HG02981 (cell line): ENCODE measurements around the gene LEFTY1.
A peak's percentile ranks its signal among the peaks of the same experiment; 100 is the strongest.
"Not testable (repeated sequence)": the region's sequence is repeated elsewhere in the genome, so short reads cannot be mapped to it uniquely, and the experiment has no call there.

Experiments used
- ATAC-seq: cut with Tn5 transposase; IDR thresholded peaks from one replicate; pipeline ENCODE4 v1.9.1; 2021; ENCODE audit warnings: mild to moderate bottlenecking, moderate library complexity; ENCODE audit not compliant: unreplicated experiment

The LEFTY1 gene

DNA sequence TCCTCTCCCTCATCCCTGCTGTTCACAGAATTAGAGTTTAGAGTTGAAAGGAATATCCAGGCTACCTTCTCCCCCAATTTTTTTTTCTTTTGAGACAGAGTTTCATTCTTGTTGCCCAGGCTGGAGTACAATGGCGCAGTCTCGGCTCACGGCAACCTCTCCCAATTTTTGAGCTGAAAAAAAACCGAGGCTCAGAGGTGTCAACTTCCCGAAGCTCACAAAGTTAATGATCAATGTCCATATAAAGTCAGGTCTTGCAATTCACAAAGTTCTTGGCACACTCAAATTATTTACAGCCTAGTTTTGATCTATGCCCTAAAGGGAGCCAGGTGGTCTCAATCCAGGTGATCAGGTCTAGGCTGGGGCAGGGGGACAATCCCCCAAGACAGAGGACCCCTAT, 797 bp upstream of the LEFTY1 start:
- no peak for ATAC-seq

GRCh38 chr1:225888289-225888897, 553 bp downstream of the LEFTY1 start:
- no peak for ATAC-seq

DNA sequence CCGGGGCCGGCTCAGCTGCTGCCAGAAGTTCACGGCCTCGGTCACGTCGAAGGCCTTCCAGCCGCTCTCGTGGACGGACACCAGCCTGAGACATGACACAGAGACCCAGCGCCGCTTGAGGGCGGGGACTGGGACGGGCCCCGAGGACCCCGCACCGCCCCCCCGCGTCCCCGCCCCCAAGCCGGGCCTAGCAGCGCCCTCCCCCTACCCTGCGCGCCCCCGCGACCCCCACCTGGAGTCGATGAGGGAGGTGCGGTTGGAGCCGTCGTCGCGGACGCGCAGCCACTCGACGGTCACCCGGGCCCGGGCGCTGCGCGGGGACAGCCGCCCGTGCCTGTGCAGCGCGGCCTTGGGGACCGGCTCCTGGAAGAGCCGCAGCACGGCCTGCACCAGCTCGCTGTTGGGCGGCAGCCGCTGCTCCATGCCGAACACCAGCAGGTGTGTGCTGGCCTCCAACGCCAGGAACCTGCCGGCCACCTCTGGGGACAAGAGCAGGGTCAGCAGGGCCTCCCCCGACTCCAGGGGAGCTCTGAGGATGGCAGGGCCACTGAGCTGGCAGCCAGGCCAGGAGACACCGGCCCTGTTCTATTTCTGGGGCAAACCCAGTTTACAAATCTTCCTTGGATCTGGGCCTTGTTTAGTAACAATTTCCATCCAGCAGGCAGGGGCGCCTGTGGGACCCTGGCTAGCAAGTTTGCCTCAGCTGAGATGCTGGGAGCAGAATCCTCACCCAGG, 1.2 kb downstream of the LEFTY1 start:
- not testable (repeated sequence) for ATAC-seq

DNA sequence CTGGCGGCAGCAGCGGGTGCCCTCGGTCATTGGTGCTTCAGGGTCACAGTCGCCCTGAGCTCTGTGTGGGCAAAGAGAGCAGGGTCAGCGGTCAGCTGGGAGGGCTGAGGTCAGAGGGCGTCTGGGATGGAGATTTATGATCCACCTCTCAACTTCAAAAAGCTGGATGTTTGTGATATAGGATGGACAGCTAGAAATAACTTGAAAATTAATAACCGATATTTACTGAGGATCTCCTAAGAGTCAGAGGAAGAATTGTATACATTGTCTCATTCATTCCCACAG, 2.0 kb downstream of the LEFTY1 start:
- ATAC-seq, result no peak

- no peak for ATAC-seq
These were observed 2.6 kb downstream of the LEFTY1 start for GRCh38 chr1:225886159-225887029.

DNA sequence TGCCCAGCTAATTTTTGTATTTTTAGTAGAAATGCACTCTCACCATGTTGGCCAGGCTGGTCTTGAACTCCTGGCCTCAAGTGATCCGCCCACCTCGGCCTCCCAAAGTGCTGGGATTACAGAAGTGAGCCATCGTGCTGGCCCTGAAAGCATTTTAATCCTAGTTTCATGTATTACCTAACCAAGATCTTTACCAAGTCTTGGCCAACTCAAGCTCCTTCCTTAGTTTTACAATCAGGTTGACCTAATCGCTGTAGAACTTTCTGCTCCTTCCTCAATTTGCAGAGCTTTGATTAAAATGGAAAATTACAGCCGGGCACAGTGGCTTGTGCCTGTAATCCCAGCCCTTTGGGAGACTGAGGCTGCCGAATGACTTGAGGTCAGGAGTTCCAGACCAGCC, 3.6 kb downstream of the LEFTY1 start:
- ATAC-seq, result no peak

GRCh38 chr1:225883616-225884265, 5.2 kb downstream of the LEFTY1 start:
- no peak for ATAC-seq

GRCh38 chr1:225882694-225883615, 6.0 kb downstream of the LEFTY1 start:
- ATAC-seq, result peak; percentile 25

- peak; percentile 51 for ATAC-seq
These were observed 6.8 kb downstream of the LEFTY1 start, which contains the start of gene TMEM63A for GRCh38 chr1:225881959-225882693. Gene TMEM63A (minus strand): TSS chr1:225882380. CDS start chr1:225877580, 4,800 bp downstream.

GRCh38 chr1:225881081-225881958, 7.6 kb downstream of the LEFTY1 start:
- ATAC-seq, result no peak

- ATAC-seq, result no peak
These were observed 8.3 kb downstream of the LEFTY1 start for GRCh38 chr1:225880636-225881035.

DNA sequence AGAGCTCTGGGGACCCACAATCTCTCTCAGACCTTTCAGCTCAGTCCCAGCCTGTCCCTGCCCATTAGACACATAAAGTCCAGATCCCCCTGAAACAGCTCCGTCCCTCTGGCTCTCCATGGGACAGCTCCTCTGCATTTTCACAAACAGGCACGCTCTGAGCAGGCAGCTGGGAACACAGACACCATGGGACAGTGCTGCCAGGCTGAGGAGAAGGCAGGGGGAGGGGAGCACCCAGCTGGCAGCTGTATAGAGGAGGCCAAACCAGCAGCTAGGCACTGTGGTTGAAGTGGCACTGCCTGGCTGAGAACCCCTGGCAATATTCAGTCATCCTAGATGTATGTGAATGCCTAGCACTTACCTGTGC, 8.7 kb downstream of the LEFTY1 start:
- ATAC-seq, result no peak

- no peak for ATAC-seq
These were observed 9.3 kb downstream of the LEFTY1 start for GRCh38 chr1:225879521-225880221.

DNA sequence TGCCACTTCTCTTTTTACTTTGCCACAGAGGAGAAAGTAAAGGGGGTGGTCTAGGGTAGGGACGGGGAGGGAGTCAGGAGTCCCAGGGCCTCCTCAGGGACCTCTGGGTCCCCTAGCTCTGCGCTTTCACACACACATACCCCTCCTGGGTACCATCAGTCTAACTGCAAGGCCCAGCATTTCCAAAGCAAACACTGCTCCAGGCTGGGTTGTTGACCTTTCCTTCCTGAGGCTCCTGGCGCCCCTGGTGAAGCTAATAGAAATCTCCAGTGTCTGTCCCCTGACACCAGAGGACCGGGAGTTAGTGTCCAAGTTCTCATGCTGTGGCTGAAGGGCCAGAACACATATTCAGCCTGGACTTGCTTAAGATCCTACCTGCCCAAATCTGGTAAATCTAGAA, 10.7 kb downstream of the LEFTY1 start:
- ATAC-seq, result no peak

- no peak for ATAC-seq
These were observed 11.4 kb downstream of the LEFTY1 start for GRCh38 chr1:225877580-225877979.

GRCh38 chr1:225876900-225877510, 11.9 kb downstream of the LEFTY1 start:
- no peak for ATAC-seq

DNA sequence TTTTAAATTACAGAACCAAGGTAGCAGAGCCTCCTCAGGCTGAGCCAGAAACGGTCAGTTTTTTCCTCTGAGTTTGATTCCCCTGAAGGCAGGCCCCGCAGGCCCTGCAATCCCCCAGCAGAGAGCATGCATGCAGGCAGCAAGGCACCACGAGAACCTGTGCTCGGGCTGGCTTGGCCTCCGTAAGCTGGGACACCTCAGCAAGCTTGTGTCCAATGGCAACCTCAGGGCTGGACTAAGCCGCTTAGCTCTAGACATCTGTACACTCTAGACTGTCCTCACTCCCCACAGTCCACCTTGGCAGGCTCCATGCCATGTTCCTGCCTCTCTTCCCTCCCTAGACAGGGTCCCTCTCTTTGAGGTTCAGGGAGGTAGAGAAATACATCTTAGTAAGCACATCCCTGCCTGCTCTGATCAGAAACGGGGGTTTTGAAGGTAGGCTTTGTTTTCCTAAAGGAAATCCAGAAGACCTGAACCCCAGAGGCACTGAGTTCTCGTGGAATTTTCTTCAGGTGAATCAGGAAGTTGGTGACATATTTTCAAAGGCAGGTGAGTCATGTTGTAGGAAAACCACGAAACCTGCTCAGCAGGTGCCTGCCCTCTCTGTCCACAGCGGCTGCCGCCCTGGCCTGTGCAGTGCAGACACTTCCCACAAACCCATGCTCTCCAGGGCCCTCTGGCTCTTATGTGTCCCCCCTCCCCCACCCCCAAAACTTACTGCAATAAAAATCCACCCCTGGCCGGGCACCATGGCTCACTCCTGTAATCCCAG, 13.7 kb downstream of the LEFTY1 start:
- no peak for ATAC-seq
